Activated effector memory CD4-positive, alpha-beta T cell treated with Interleukin-2 at 50 U/mL for 16 hours (primary cell): Measurements from ENCODE around the gene NRTN.

ENCODE experiments used
- DNase-seq: peaks from one replicate; pipeline ENCODE4 v3.0.0-alpha.2; 2020

NRTN gene

DNA sequence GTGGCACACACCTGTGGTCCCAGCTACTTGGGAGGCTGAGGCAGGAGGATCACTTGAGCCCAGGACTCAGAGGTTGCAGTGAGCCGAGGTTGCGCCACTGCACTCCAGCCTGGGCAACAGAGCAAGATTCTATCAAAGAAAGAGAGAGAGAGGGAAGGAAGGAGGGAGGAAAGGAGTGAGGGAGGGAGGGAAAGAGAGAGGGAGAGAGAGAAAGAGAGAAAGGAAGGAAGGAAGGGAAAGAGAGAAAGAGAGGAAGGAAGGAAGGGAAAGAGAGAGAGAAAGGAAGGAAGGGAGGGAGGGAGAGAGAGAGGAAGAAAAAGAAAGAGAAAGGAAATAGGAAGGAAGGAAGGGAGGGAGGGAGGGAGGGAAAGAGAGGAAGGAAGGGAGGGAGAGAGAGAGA lies 12.4 kb downstream of the NRTN start:
- DNase-seq = no peak

DNA sequence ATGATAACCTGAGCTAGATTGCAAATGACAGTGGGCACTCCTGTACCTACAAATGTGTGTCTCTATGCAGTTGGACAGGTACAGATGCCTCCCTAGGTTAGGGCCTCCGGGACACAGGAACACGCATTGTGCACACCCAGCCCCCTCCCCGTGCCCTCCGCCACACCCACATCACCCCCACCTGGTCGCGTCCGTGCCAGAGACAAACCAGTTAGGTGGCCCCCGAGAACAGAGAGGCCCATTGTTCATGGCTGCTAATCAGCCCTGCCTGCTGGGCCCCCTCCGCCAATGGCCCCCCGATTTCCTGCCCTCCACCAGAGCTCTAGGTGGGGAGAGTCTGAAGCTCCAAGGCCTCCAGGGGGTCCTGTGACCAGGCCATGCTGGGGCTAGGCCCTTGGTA lies 13.7 kb downstream of the NRTN start:
- no peak for DNase-seq

DNA sequence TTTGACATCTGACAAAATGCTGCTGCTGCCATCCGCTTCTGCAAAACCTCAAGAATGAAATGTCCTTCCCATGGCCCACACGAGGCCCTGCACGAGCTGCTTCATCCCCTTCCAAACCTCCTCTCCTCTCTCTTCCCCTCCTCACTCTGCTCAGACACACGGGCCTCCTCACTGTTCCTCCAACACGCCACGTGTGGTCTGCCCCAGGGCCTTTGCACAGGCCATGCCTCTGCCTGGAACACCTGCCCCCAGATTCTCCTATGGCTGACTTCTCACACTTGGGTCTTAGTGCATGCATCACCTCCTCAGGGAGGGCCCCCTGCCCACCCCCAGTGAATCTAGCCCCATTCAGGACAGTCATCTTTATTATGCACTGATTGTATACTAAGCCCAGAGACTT lies 15.9 kb downstream of the NRTN start:
- no peak for DNase-seq

DNA sequence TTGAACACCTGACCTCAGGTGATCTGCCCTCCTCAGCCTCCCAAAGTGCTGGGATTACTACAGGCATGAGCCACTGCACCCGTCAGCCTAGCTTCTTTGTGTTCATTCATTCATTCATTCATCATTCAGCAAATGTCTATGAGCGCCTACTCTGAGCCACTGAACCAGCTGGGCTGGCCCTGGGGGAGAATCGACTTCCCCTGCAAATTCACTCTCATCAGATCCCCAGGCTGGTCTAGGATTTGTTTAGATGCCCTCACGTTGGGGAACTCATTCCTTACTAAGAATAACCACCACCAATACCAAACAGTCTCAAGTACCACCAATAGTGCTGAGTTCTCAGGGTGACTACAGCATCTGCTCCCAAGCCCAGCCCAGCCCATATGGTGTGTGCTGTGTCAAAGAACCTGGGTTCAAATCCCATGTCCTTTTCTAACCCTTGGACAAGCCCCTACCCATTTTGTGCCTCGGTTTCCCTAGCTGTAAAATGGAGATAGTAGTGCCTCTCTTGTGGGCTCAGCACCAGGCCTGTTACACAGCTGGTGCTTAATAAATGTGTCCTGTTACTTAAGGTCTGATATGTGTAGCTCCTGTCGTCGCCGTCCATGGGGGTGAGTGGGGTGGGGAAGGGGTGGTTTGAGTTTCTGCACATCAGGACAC lies 16.8 kb downstream of the NRTN start:
- DNase-seq = no peak

DNA sequence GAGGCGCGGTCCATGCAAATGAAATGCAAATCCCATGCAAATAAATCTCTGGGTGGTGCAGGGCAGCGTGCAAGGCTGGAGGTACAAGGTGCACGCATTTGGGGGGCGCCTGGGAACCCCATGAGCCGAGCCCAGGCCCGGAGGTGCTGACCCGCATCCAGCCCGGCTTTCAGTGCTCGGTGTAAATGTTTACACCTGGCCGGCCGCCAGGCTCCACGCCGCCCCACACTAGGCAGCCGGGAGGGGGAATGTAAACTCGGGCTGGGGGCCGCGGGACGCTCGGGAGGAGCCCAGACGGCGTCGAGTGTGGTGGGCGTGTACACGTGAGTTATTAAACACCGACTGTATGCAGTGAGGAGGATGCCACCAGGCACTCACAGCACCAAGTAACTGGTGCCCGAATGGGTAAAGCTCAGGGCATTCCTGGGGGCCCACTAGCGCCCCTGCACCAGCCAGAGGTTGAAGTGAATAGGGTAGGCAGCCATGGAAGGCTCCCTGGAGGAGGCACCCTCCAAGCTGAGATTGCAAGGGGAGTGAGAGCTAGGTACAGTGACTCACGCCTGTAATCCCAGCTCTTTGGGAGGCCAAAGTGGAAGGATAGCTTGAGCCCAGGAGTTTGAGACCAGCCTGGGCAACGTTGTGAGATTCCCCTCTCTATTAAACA lies 17.4 kb downstream of the NRTN start:
- no peak for DNase-seq

DNA sequence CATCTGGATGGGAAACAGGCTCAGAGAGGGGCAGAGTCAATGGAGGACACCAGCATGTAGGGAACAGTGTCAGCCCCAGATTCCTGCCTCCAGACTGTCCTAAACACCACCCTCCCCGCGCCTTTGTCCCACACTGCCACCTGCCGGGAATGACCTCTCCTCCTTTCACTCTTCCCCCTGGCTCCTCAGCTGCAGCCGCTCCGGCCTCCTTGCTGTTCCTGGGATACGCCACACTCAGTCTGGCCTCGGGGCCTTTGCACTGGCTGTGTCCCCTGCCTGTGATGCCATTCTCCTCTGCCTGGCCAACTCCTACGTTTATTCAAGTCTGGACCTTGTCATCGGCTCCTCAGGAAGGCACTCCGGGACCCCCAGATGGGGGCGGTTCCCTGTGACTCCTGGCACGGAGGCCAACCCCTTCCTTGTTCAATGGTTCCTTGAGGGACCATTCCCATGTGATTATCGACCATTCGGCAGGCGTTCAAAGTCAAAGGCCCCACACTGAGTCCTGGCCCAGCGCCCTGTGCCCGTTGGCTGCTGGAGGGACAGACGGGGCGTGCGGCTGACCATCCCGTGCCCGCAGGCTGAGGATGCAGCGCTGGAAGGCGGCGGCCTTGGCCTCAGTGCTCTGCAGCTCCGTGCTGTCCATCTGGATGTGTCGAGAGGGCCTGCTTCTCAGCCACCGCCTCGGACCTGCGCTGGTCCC lies 18.9 kb downstream of the NRTN start:
- no peak for DNase-seq

DNA sequence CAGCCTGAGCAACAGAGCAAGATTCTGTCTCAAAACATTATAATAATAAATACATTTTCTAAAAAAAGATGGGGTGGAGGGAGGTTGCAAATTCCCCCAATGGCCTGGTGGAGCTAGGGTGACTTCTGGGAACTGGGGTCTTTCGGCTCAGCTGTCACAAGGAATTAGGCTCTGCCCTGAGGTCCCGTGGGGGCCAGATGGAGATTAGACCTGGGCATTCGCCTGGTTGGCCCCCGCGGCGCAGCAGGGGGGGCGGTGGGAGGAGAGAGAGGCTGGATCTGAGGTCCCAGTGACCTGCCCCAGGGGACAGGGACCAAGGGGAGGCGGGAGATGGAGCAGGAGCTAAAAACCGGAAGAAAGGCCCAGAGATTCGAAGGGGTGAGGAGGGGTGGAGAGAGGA lies 19.9 kb downstream of the NRTN start:
- DNase-seq = no peak

DNA sequence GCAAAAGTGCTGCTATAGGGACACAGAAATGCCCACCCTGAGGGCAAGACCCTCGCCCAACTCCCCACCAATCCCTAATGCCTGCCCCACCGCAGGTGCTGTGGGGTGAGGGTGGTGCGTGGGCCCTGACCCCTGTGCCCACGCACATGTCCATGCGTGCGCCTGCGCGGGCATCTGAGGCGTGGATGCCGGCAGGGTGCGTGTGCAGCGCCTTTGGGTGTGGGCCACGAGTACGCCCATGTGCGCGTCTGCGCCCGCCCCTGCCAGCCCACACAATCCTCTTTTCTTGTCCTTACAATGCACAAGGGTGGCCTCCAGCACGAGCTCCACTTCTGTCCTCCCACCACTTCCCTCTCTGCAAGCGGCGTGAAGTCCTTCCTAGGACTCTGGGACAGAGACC lies 20.3 kb downstream of the NRTN start:
- no peak for DNase-seq

DNA sequence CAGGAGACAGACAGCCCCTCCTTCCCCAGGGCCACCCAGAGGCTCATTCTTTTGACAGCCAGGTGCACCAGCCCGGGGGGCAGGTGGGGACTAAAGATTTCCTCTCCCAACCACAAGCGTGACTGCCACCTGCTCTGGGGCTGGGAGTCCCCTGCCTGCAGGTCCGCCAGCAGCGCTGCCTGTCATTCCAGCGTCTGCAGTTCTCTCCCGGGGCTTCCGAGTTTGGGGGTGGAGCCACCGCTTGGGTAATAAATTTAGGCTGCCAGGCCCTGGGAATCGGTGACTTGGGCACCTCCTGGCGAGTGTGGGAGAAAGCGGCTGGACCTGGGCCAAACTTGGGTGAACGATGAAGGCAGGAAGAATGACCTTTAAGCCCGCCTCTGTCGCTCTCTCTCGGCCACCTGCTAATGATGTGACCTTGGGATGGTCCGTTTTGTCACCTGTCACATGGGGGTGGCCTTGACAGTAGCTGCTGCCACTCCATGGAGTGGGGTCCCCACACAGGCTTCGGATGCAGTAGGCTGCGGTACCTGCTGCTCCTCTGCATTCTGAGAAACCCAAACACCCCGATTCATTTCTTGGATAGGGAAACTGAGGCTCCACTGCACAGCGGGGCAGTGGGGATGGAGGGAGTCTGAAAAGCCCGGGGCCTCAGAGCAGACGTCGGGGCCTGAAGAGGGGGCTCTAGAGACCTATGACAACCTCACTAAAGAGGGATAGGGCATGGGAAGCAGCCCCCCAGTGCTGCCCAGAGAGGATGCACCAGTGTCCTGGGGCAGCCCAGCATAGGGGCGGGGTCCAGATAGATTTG lies 21.9 kb downstream of the NRTN start:
- no peak for DNase-seq

DNA sequence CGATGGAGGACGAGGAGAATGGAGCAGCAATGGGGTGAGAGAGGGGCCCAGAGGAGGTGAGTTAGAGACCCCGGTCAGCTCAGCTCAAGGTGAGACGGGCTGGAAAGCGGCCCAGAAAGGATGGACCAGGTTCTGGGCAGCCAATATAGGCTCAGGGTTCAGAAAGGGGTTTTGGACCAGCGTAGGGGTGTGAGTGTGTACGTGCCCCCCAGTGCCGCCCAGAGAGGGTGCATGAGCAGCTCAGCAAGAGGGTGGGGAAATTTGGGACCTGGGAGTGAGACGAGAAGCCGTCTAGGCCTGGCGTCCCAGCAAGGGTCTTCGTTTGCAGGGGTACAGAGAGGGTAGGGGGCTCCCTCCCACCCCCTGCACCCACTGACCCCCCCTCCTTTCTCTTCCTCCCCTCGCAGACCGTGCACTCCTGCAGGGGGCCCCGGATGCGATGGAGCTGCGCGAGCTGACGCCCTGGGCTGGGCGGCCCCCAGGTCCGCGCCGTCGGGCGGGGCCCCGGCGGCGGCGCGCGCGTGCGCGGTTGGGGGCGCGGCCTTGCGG lies 22.5 kb downstream of the NRTN start:
- DNase-seq = no peak

DNA sequence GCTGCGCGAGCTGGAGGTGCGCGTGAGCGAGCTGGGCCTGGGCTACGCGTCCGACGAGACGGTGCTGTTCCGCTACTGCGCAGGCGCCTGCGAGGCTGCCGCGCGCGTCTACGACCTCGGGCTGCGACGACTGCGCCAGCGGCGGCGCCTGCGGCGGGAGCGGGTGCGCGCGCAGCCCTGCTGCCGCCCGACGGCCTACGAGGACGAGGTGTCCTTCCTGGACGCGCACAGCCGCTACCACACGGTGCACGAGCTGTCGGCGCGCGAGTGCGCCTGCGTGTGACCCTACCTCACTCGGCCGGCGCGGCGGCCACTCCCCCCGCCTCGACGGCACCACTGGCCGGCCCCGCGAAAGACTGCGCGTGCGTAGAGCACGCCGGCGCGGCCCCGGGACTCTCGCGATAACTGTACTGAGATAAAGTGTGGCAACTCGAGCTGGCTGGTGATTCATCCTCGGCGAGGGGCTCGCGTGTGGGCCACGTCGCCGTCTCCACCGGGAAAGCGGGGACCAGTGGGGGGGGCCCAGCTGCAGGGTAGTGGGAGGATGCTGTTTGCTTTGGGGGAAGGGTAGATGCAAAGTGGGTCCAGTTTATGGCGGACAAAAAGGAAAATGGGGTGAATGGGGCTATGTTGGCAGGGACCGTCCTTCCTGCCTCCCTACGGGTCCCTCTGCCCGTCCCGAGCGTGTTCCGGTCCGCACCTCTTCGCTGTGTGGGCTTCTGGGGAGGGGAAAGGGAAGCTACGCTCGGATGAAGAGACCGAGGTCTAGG lies 23.2 kb downstream of the NRTN start:
- DNase-seq = peak; percentile 85

DNA sequence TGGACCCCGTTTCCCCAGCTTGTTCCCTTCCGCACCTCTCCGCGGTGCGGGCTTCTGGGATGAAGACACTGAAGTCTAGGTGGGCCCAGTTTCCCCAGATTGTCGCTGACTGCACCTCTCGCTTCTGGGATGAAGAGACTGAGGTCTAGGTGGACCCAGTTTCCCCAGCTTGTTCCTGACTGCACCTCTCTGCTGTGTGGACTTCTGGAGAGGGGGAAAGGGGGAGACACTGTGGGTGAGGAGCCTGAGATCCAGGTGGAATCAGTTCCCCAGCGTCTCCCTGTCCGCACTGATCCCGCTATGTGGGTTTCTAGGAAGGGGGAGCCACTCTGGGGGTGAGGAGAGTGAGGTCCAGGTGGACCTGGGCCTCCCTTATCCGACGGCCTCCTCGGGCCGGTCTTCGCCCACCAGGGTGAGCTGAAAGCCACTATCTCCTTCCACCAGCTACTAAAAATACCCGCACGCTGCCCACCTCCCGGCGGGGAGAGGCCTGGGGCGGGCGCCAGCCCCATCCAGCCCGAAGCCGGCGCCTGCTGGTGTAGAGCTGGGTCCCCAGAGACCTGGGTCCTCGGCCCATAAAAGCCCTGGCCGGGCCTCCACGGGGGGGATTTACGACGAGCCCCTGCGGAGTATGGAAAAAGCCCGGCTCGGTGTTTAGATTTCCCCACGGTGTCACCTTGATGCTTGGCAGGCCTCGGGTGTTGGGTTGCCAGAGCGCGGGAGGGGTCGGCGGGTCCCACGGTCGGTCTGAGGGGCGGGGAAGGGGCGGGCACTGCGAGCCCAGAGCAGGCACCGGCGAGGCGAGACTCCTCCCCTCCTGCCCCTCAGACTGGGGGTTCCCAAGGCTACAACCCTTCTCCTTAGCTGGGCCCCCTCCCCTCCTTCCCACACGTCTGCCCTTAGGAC lies 24.0 kb downstream of the NRTN start:
- no peak for DNase-seq

DNA sequence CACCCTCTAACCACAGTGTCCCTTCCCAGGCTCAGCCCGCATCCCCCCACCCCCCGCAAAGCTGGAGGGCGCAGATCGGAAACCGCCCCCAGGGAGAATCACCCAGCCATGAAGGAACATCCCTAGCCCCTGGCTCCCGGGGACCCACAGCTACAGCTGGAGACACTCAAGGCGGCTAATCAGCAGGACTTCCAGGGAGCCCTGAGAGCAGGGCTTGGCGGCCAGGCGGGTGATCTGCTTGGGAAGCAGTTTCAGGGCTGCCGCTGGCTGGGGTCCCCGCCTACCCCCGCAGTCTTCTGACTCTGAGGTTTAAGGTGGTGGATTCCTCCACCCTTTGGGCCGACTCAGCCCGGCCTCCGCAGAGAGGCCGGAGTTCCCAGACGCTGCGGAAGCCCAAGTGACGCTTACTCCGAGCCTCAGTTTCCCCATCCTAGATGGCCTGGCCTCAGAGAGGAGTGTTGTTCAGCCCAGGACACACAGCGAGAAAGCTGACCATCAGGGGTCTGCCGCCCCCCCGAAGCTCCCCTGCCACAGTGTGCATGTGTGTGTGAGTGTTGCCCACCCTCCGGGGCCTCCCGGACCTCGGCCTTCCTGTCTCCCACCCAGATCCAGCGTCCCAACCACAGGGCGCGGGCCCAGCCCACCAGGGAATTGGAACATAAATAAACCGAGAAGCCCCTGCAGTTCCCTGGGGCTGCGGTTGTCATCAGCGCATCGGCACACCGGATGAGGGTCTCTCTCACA lies 24.9 kb downstream of the NRTN start:
- DNase-seq = no peak

DNA sequence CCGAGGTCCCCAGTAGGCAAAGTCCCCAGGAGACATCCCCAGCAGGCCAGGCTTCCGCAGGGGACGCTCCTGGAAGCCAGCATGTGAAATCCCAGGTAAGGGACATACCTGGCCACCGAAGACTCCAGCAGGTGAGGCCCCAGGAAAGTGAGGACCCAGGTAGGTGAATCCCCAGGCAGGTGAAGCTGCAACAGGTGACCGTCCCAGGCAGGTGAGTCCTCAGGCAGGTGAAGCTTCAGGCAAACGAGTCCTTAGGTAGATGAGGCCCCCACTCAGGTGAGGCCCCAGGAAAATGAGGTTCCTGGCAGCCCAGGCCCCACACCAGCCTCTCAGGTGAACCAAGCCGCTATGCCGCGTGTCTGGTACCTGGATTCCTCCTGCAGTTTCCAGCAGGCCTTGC lies 26.3 kb downstream of the NRTN start:
- DNase-seq = no peak

DNA sequence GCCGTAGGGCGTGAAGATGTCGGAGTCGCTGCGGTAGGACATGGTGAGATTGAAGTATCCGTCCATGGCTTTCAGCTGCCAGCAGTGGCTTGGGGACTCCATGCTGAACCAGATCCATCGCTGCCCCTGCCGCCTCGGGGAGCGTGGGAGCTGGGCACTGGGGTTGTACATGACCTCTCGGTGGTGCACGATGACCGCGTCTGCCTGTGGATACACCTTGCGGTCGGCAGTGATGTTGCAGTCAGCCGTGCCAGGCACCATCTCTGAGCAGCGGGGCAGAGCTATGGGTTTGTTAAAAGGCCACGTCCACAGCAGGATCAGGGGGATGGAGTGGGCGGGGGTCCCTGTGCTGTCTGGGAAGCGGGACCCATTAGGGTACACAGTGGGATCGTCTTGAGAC lies 27.2 kb downstream of the NRTN start:
- no peak for DNase-seq

DNA sequence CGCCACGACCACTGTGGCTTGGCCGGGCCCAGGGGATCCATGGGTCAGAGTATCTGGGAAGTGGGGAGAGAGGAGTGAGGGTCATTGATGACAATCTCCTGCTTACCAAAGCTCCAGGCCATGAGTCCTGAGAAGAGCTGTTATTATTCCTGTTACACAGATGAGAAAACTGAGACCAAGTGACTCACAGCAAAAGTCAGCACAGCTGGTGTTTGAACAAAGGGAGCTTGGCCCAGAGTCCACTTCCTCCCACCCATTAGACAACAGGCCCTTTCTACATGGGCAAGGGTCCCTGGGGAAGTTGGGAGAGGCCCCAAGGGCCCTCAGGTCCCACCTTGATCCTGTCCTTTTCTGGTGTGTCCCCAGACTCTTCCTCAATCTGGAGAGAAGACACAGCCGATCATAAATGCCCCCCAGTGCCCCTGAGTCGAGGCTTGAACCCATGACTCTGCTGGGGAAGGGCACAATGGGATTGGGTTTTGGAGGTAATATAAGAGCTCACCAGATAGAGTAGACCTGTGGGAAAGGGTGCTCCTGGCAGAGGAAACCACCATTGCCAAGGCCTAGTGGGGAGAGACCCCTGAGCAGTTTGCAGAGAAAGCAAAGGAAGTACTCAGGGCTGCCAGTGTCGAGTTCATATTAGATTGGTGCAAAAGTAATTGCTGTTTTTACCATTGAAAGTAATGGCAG lies 27.8 kb downstream of the NRTN start:
- no peak for DNase-seq

DNA sequence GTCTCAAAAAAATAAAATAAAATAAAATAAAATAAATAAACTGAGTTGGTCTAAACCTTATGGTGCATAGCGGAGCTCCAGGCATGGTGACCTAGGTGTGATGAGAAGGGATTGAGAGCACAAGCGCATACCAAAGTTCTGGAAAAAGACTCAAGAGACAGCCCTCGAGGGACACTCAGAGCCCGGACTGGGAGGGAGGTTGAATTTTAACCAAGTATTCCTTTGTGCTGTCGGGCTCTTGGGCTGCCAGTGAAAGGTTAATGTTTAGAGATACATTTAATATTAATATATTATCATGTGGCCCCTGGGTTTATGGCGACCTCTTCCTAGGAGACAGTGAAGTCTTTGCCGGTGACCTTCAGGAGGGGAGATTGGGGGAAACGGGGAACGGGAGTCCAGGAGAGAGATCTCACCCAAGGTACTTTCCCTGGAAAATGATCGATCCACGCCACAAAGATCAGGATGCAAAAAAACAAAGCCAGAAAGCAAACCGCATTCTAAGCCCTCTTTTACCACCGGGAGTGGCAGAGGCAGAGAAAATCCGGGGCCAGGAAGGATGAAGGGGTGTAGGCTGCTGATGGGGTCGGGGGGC lies 33.0 kb downstream of the NRTN start:
- DNase-seq = no peak

DNA sequence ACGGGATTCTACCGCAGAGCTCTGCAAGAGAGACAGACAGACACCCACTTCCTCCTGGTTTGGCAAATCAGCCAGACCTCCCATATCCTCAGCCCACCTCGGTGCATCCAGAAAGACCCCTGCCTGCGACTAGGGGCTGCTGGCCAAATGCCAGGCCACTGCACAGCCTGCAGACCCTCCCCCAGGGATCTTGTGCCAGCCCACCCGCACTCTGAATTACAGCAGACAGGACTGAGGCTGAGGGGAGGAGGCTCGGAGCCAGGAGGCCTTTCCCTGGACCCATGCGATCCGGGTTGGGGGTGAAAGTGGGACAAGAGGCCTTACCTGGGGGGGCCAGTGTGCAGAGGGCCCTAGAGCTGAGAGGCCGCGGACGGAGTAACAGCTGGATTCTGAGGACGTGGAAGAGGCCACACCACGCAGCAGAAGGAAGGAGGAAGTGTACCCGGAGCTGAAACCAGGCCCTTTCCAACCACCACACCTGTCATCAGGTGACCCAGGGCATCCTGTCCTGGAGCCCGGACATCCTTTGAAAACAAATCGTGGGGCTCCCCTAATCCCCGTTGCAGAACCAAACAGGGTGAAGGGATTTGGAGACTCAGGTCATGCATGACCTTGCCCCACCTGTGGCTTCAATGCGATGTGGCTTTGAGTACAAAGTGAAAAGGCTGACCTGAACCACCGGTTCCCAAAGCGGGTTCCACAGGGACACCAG lies 33.6 kb downstream of the NRTN start:
- no peak for DNase-seq
